ENCODE data around the gene KRT2. TPM values are rescaled to one million over a fixed set of nuclear protein-coding genes. Genes with fewer than 3 reads are reported as not detected.

KRT2 gene
- total RNA-seq, 3 donors from 2014 or later: 0.12 TPM; not detected in 2

DNA sequence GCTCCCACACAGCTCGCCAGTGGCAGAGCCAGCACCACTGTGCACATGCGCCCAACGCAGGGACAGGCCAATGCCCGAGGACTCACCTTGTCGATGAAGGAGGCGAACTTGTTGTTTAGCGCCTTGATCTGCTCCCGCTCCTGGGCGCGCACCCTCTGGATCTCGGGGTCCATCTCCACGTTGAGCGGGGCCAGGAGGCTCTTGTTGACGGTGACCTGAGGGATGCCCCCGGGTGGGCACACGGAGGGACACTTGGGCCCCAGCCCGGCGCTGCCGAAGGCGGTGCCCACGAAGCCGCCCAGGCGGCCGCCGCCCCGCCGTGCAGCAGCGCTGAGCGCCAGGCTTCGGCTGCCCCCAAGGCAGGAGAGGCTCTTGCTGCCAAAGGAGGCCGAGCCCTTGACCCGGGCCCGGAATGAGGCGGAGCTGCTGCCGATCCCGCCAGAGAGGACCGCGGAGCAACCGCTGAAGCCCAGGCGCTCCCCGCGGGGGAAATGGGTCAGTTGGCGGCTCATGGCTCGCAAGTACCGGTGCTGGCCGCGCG is 51.0 kb downstream of the KRT2 start, which contains the start of gene KRT72:
TSS of gene KRT72 (minus strand) at position 523 of the 541 bp plus-strand sequence. CDS start at position 512, 11 bp downstream.
- TF ChIP-seq, protein P1, sequence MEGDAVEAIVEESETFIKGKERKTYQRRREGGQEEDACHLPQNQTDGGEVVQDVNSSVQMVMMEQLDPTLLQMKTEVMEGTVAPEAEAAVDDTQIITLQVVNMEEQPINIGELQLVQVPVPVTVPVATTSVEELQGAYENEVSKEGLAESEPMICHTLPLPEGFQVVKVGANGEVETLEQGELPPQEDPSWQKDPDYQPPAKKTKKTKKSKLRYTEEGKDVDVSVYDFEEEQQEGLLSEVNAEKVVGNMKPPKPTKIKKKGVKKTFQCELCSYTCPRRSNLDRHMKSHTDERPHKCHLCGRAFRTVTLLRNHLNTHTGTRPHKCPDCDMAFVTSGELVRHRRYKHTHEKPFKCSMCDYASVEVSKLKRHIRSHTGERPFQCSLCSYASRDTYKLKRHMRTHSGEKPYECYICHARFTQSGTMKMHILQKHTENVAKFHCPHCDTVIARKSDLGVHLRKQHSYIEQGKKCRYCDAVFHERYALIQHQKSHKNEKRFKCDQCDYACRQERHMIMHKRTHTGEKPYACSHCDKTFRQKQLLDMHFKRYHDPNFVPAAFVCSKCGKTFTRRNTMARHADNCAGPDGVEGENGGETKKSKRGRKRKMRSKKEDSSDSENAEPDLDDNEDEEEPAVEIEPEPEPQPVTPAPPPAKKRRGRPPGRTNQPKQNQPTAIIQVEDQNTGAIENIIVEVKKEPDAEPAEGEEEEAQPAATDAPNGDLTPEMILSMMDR (IDR thresholded peaks at IDR 0.05): no peak
- no peak for DNase-seq
- H3K36me3 ChIP-seq (ENCODE audit: low read depth): no peaks in the 10 kb centered on the region
- no peak for ATAC-seq
- no peaks in the 10 kb centered on the region for H3K9me3 ChIP-seq
- H3K4me1 ChIP-seq (ENCODE audit: low read depth): no peaks in the 10 kb centered on the region
- intact Hi-C loops (cut with DNase I, micrococcal nuclease): no loop called here
- H3K4me3 ChIP-seq: no peak within 1 kb of the TSS

DNA sequence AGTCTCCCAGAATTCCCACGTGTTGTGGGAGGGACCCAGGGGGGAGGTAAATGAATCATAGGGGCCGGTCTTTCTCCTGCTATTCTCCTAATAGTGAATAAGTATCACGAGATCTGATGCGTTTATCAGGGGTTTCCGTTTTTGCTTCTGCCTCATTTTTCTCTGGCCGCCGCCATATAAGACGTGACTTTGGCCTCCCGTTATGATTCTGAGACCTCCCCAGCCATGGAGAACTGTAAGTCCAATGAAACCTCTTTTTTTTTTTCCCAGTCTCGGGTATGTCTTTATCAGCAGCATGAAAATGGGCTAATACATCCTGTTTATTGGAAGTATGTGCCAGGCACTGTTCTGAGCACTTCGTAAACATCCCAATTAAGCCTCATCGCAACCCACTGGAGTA is 51.5 kb downstream of the KRT2 start:
- H3K4me3 ChIP-seq: no peak overlapping the region
- TF ChIP-seq, protein P1 (IDR thresholded peaks at IDR 0.05): no peak
- H3K4me1 ChIP-seq (ENCODE audit: low read depth): no peaks in the 10 kb centered on the region
- no peak for DNase-seq
- intact Hi-C loops (cut with DNase I, micrococcal nuclease): no loop called here
- no peaks in the 10 kb centered on the region for H3K9me3 ChIP-seq
- no peak for ATAC-seq
- no peaks in the 10 kb centered on the region for H3K36me3 ChIP-seq (ENCODE audit: low read depth)

DNA sequence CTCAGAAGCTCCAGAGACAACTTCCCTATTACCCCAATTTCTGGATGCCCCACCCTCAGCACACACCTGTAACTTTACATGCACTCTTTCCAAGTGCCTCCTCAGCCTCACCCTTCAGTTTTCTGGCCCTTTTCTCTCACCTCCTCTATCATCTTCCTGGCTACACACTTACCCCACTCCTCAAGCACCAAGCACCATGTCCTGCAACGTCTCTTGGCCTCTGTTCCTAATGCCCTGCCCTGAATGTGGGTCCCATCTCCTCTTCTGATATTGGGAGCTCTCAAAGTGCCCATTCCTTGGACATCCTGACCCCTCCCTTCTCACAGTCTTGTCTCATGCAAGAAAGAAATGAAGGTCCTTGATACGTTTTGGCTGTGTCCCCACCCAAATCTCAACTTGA is 51.9 kb downstream of the KRT2 start:
- Histone ChIP-seq H3K4me3 (no peak overlapping the region), H3K36me3 (ENCODE audit: low read depth) (no peaks in the 10 kb centered on the region), H3K4me1 (ENCODE audit: low read depth) (no peaks in the 10 kb centered on the region), H3K9me3 (no peaks in the 10 kb centered on the region)
- TF ChIP-seq, protein P1 (IDR thresholded peaks at IDR 0.05): no peak
- intact Hi-C loops (cut with DNase I, micrococcal nuclease): no loop called here
- DNase-seq (no peak), ATAC-seq (no peak)

DNA sequence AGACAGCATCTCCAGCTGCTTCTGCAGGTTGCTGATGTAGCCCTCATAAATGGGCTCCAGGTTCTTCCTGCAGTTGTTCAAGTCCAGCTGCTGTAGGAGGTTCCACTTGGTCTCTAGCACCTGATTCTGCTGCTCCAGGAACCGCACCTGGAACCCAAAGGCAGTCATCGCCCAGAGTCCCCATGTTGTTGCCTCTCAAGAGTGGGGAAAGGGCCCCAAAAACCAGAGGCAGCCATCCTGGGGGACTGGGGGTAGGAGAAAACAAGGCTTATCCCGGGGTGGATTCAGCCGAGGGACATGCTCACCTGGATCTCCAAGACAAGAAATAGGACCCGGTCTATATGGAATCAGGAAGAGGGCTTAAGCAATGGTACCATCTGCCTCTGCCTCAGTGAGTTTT is 53.0 kb downstream of the KRT2 start:
- no peaks in the 10 kb centered on the region for H3K36me3 ChIP-seq (ENCODE audit: low read depth)
- TF ChIP-seq, protein P1 (IDR thresholded peaks at IDR 0.05): no peak
- intact Hi-C loops (cut with DNase I, micrococcal nuclease): no loop called here
- ATAC-seq (no peak), DNase-seq (no peak)
- no peaks in the 10 kb centered on the region for H3K9me3 ChIP-seq
- no peaks in the 10 kb centered on the region for H3K4me1 ChIP-seq (ENCODE audit: low read depth)
- H3K4me3 ChIP-seq: no peak overlapping the region

Other genes with a start within 250 kb of the KRT2 start
- not detected for gene KRT82, start 245.9 kb downstream of the KRT2 start, total RNA-seq
- not detected for gene KRT75, start 217.8 kb downstream of the KRT2 start, total RNA-seq
- gene KRT6B, start 200.1 kb downstream of the KRT2 start, total RNA-seq: not detected
- gene KRT6C, start 178.4 kb downstream of the KRT2 start, total RNA-seq: under 1 TPM in 1 of 3 donors, not detected in 2; 0.20 TPM
- 1 to 10 TPM in 1 of 3 donors, not detected in 2; 1.4 TPM for gene KRT6A, start 159.0 kb downstream of the KRT2 start, total RNA-seq
- 1 to 10 TPM in 1 of 3 donors, not detected in 2; 1.6 TPM for gene KRT5, start 131.8 kb downstream of the KRT2 start, total RNA-seq
- gene KRT71, start 99.1 kb downstream of the KRT2 start, total RNA-seq: not detected
- not detected for gene KRT74, start 78.4 kb downstream of the KRT2 start, total RNA-seq
- not detected for gene KRT72, start 50.7 kb downstream of the KRT2 start, total RNA-seq
- gene KRT73, start 33.7 kb downstream of the KRT2 start, total RNA-seq: not detected
- under 1 TPM; 0.35 to 0.89 (median 0.38) TPM for gene KRT1, start 28.2 kb upstream of the KRT2 start, total RNA-seq
- not detected for gene KRT77, start 51.3 kb upstream of the KRT2 start, total RNA-seq
- not detected for gene KRT76, start 125.1 kb upstream of the KRT2 start, total RNA-seq
- not detected for gene KRT3, start 143.9 kb upstream of the KRT2 start, total RNA-seq
- not detected for gene KRT4, start 161.9 kb upstream of the KRT2 start, total RNA-seq
- gene KRT79, start 182.1 kb upstream of the KRT2 start, total RNA-seq: not detected
- gene KRT78, start 196.8 kb upstream of the KRT2 start, total RNA-seq: not detected

Data from mucosa of descending colon (tissue), 3 donors.